PC-3 (cell line): Measurements from ENCODE around the gene CARD10.

Experiments used
- CTCF ChIP-seq: fragments of 300-600 bp; sonication (generic); conservative IDR thresholded peaks from 2 replicates; pipeline ENCODE4 v1.5.1; 2017; ENCODE audit warnings: antibody characterized with exemption, low read depth, mild to moderate bottlenecking, low read length
- EZH2 ChIP-seq: fragments of 300-600 bp; sonication (generic); IDR thresholded peaks from one replicate; pipeline ENCODE4 v1.6.1; 2017; ENCODE audit warnings: antibody characterized with exemption, mild to moderate bottlenecking, low read length; ENCODE audit not compliant: unreplicated experiment
- EZH2phosphoT487 ChIP-seq: fragments of 300-600 bp; sonication (generic); IDR thresholded peaks from 2 replicates; pipeline ENCODE4 v1.6.1; 2018; ENCODE audit warnings: mild to moderate bottlenecking, antibody characterized with exemption, low read length, borderline replicate concordance

- TF ChIP-seq CTCF (no peak), EZH2phosphoT487 (no peak), EZH2 (no peak)
These were observed 18.2 kb downstream of the CARD10 start for GRCh38 chr22:37500745-37501609.
